Ishikawa (cell line): ENCODE measurements around the gene REXO2.

Experiments used
- CEBPB ChIP-seq: IDR thresholded peaks from 2 replicates; pipeline ENCODE4 v1.6.1; 2012
- CREB1 ChIP-seq: IDR thresholded peaks from 2 replicates; pipeline ENCODE4 v1.6.1; 2012; ENCODE audit warnings: low read depth
- EGR1 ChIP-seq: IDR thresholded peaks from 2 replicates; pipeline ENCODE4 v1.6.1; 2012
- EP300 ChIP-seq: IDR thresholded peaks from 2 replicates; pipeline ENCODE4 v1.6.1; 2012; ENCODE audit warnings: borderline replicate concordance
- FOXM1 ChIP-seq: IDR thresholded peaks from 2 replicates; pipeline ENCODE4 v1.6.1; 2012; ENCODE audit warnings: low read depth, borderline replicate concordance
- MAX ChIP-seq: IDR thresholded peaks from 2 replicates; pipeline ENCODE4 v1.6.1; 2012
- NFIC ChIP-seq: IDR thresholded peaks from 2 replicates; pipeline ENCODE4 v1.6.1; 2012
- RAD21 ChIP-seq: IDR thresholded peaks from 2 replicates; pipeline ENCODE4 v1.6.1; 2012; ENCODE audit warnings: low read depth
- TAF1 ChIP-seq: IDR thresholded peaks from 2 replicates; pipeline ENCODE4 v1.6.1; 2012; ENCODE audit warnings: low read depth, mild to moderate bottlenecking
- TCF12 ChIP-seq: IDR thresholded peaks from 2 replicates; pipeline ENCODE4 v1.6.1; 2012; ENCODE audit warnings: low read depth
- TEAD4 ChIP-seq: IDR thresholded peaks from 2 replicates; pipeline ENCODE4 v1.6.1; 2012
- USF1 ChIP-seq: IDR thresholded peaks from 2 replicates; pipeline ENCODE4 v1.6.1; 2012
- YY1 ChIP-seq: IDR thresholded peaks from 2 replicates; pipeline ENCODE4 v1.6.1; 2012; ENCODE audit warnings: low read depth
- ZBTB7A ChIP-seq: IDR thresholded peaks from 2 replicates; pipeline ENCODE4 v1.6.1; 2012; ENCODE audit warnings: low read depth
- TF ChIP-seq, protein P1 (sequence below): IDR thresholded peaks from 2 replicates; pipeline ENCODE4 v1.6.1; 2012; ENCODE audit warnings: low read depth, mild to moderate bottlenecking

REXO2 gene

DNA sequence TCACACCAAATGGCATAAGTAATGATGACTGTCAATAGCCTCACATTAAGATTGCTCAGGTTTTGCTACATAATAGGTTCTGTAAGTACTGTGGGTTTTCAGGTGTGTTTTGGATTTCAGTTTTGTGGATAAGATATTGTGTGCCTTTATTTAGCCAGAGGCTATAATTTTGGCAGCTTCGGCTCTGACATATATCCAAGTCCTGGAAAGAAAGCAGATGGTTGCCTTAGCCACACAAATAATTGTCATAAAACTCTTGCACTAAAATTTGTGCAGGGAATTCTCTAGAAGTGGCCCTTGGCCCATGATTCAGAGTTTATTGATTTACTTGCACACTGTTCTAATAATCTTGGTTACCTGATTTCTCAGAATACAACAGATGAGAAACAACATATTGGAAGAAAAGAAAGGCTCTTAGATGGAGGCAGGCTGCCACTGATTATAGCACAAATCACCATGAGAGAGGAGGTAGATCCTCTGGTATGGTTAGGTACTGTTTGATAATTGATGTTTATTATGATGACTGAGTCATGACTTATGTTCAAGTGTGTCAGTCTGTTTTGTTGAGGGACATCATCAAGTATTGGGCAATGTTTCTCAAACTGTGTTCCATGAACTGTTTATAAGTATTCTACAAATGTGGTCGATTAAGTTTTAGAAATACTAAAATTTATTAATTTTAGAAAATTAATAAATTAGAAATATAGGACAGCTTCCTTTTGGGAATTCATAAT, 9.6 kb downstream of the REXO2 start:
- TF ChIP-seq NFIC = no peak
- no peak for TF ChIP-seq MAX
- no peak for TF ChIP-seq YY1
- TF ChIP-seq TCF12 = no peak
- TF ChIP-seq TEAD4 = no peak
- TF ChIP-seq RAD21 = no peak
- no peak for TF ChIP-seq USF1
- no peak for TF ChIP-seq EP300
- no peak for TF ChIP-seq CEBPB
- TF ChIP-seq ZBTB7A = no peak
- TF ChIP-seq, protein P1, sequence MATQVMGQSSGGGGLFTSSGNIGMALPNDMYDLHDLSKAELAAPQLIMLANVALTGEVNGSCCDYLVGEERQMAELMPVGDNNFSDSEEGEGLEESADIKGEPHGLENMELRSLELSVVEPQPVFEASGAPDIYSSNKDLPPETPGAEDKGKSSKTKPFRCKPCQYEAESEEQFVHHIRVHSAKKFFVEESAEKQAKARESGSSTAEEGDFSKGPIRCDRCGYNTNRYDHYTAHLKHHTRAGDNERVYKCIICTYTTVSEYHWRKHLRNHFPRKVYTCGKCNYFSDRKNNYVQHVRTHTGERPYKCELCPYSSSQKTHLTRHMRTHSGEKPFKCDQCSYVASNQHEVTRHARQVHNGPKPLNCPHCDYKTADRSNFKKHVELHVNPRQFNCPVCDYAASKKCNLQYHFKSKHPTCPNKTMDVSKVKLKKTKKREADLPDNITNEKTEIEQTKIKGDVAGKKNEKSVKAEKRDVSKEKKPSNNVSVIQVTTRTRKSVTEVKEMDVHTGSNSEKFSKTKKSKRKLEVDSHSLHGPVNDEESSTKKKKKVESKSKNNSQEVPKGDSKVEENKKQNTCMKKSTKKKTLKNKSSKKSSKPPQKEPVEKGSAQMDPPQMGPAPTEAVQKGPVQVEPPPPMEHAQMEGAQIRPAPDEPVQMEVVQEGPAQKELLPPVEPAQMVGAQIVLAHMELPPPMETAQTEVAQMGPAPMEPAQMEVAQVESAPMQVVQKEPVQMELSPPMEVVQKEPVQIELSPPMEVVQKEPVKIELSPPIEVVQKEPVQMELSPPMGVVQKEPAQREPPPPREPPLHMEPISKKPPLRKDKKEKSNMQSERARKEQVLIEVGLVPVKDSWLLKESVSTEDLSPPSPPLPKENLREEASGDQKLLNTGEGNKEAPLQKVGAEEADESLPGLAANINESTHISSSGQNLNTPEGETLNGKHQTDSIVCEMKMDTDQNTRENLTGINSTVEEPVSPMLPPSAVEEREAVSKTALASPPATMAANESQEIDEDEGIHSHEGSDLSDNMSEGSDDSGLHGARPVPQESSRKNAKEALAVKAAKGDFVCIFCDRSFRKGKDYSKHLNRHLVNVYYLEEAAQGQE = no peak
- no peak for TF ChIP-seq CREB1
- TF ChIP-seq EGR1 = no peak
- TF ChIP-seq FOXM1 = no peak
- TF ChIP-seq TAF1 = no peak

GRCh38 chr11:114449845-114450244, 10.6 kb downstream of the REXO2 start:
- TF ChIP-seq, protein P1 = no peak
- TF ChIP-seq USF1 (no peak), TCF12 (no peak), NFIC (no peak), CEBPB (no peak), CREB1 (no peak), RAD21 (no peak), EGR1 (no peak), TAF1 (no peak), EP300 (no peak), TEAD4 (no peak), ZBTB7A (no peak), MAX (no peak), FOXM1 (no peak)

- TF ChIP-seq FOXM1 = no peak
- TF ChIP-seq MAX = no peak
These were observed 13.1 kb downstream of the REXO2 start for GRCh38 chr11:114452399-114452798.

DNA sequence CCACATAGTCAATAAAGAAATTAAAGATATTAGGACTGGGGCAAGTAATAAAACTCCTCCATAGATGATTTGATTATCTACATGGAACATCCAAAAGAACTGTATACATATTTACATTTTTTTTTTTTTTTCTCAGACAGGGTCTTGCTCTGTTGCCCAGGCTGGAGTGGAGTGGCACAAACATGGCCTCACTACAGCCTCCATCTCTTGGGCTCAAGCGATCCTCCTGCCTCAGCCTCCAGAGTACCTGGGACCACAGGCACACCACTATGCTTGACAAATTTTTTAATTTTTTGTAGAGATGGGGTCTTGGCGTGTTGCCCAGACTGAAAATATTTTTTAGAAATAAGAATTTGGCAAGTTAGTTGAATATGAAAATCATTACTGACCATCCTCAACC, 24.7 kb downstream of the REXO2 start:
- no peak for TF ChIP-seq TEAD4
- no peak for TF ChIP-seq MAX
- no peak for TF ChIP-seq YY1
- no peak for TF ChIP-seq USF1
- TF ChIP-seq RAD21 = no peak
- no peak for TF ChIP-seq CEBPB

GRCh38 chr11:114466742-114467141, 27.5 kb downstream of the REXO2 start:
- TF ChIP-seq TCF12 (no peak), FOXM1 (no peak), RAD21 (no peak), ZBTB7A (no peak), TEAD4 (no peak), YY1 (no peak), USF1 (no peak), CREB1 (no peak), NFIC (no peak), EGR1 (no peak), MAX (no peak), EP300 (no peak), CEBPB (no peak), TAF1 (no peak)
- TF ChIP-seq, protein P1 = no peak
